Tongue (tissue), 2 donors: Measurements from ENCODE around the gene NAPG. TPM values are rescaled to one million over a fixed set of nuclear protein-coding genes. Genes with fewer than 3 reads are reported as not detected.
"Not testable (repeated sequence)": the region's sequence is repeated elsewhere in the genome, so short reads cannot be mapped to it uniquely, and the experiment has no call there.

ENCODE experiments used
- DNase-seq: peaks from one replicate; pipeline ENCODE4 v3.0.0-alpha.2; 2015
- total RNA-seq: library from RNA; depleted of rRNA; stranded (reverse); fragments of >200 nt; gene quantifications from one replicate; pipeline ENCODE4 v1.2.3, GENCODE V29; 2014

Gene NAPG
- total RNA-seq, 1 donor from 2014 or later = 47.2 TPM

DNA sequence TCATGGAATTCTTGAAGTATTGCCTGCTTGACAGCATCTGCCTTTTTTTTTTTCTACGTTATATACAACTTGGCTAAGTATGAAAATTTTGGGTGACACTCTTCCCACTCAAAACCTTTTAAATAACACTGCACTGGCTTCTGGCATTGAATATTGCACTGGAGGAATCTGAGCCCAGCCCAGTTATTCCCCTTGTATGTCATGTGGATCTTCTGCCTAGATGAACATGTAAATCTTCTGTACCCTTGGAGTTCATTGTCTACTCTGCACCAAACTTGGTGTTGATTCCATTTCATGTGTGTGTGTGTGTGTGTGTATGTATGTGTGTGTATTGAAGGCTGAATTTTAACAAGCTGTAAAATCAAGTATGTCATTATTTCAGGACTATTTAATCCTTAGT lies 59.4 kb downstream of the NAPG start:
- no peak for DNase-seq

GRCh38 chr18:10588975-10589374 lies 63.1 kb downstream of the NAPG start:
- no peak for DNase-seq

- no peak for DNase-seq
Observed at GRCh38 chr18:10590412-10590811, 64.6 kb downstream of the NAPG start.

DNA sequence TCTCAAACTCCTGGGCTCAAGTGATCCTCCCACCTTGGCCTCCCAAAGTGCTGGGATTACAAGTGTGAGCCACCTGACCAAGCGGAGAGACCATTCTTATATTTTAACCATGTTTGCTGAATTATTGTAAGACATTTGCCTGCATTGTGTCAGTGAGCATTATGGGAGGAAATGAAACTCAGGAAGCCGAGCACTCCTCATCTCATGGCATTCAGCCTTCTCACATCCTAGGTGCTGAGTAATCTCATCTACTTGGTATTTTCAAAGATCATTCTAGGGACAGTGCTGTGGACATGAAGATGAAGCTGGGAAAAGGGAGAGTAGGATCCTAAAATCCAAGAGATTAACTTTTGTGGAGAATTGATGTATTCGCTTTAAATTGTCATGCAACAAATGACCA lies 66.1 kb downstream of the NAPG start:
- DNase-seq = no peak

DNA sequence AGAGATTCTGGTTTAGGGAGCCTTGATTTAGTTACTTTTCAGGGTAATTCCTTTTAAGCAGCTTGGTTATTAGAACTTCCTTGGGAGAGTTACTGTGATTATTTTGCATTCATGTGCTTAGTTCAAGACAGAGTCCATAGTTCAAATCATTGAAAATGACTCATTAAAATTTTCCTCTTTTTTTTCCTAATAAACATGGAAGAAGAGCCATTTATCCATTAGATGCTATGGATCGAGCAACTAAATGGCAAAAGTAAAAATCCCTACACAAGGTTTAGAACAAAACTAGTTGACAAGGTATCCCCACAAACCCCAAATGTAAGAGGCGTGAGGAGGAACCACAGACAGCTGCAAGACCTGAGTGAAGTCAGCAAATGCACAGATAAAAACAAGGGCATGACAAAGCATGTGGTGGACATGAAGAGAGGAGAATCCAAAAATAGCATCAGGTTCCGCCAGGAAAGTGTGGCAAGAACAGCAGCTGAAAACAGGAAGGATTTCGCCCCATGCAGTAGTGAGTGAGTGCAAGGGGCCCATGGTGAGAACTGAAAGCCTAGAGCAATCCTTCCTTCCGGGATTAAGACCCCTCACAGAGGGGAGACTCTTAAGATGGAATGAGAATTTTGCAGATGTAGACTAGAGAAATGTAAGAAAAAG lies 67.7 kb downstream of the NAPG start:
- peak; percentile 31 for DNase-seq

DNA sequence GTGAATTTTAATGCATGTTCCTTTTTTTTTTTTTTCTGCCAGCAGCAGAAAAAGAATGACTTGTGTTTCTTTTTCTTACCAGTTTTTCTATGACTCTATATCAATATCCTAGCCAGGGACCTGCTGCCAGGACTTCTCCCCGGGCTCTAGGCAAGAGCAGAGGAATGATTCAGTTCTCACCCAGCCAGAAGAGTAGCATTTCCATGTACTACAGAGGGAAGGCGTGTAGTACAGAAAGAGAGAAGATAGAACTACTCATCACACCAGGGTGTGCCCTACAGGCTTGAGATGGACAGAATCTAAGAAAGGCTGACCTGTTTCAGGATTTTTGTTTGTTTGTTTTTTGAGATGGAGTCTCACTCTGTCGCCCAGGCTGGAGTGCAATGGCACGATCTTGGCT lies 70.1 kb downstream of the NAPG start:
- DNase-seq = not testable (repeated sequence)

DNA sequence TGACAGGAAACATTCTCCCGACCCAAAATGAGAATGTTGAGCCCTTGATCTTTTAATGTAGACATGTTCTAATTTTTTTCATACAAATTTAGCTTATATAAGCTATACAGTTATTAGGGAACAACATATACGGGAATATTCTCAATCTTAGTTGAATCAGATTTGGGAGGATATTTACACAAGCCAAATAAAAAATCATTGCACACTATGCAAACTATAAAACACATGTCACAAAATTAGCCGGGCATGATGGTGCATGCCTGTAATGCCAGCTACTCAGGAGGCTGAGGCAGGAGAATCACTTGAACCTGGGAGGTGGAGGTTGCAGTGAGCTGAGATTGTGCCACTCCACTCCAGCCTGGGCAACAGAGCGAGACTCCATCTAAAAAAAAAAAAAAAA lies 71.9 kb downstream of the NAPG start:
- not testable (repeated sequence) for DNase-seq

GRCh38 chr18:10600701-10601100 lies 74.9 kb downstream of the NAPG start:
- not testable (repeated sequence) for DNase-seq

Other genes starting within 250 kb of the NAPG start
- gene APCDD1, start 71.4 kb upstream of the NAPG start, total RNA-seq = 31.2 TPM